Thoracic aorta (tissue), 2 donors: ENCODE measurements around the gene TGFB2. TPM values are rescaled to one million over a fixed set of nuclear protein-coding genes. Genes with fewer than 3 reads are reported as not detected.

Experiments used
- ATAC-seq: fragments of 150-250 bp; one replicate; pipeline ENCODE4 v1.8.0; 2017; ENCODE audit warnings: low read depth; ENCODE audit not compliant: insufficient number of reproducible peaks, low FRiP score
- DNase-seq: peaks from one replicate; pipeline ENCODE4 v3.0.0-alpha.2; 2020; ENCODE audit warnings: low spot score
- H3K27ac ChIP-seq, 2 donors: fragments of 200-600 bp; sonication (generic); 1 replicate in 1 of 2; 2 replicates in 1 of 2; pipeline ENCODE4 v1.5.1; 2016; ENCODE audit warnings: mild to moderate bottlenecking in 2 of 2, moderate library complexity in 2 of 2
- H3K27me3 ChIP-seq: fragments of 200-600 bp; sonication (generic); replicated peaks from 2 replicates; pipeline ENCODE4 v1.6.0; 2016; ENCODE audit warnings: mild to moderate bottlenecking; ENCODE audit not compliant: insufficient read depth
- H3K36me3 ChIP-seq: fragments of 200-600 bp; sonication (generic); one replicate; pipeline ENCODE4 v1.5.1; 2016
- H3K4me1 ChIP-seq, 2 donors: fragments of 200-600 bp; sonication (generic); 1 replicate in 1 of 2; 2 replicates in 1 of 2; pipeline versions ENCODE4 v1.5.1 to v1.6.0; 2016; ENCODE audit warnings: low read depth in 2 of 2, mild to moderate bottlenecking in 1 of 2; ENCODE audit not compliant: control insufficient read depth in 1 of 2
- H3K4me3 ChIP-seq: fragments of 200-600 bp; sonication (generic); 2 replicates; pipeline ENCODE4 v1.5.1; 2016; ENCODE audit warnings: mild to moderate bottlenecking
- H3K9me3 ChIP-seq: fragments of 200-600 bp; sonication (generic); 2 replicates; pipeline ENCODE4 v1.5.1; 2016
- total RNA-seq, 2 donors: library from RNA; depleted of rRNA; stranded (reverse); fragments of >200 nt; gene quantifications; one replicate each; pipeline versions ENCODE4 v1.1.0 to v1.2.3, GENCODE V29; 2016
- TF ChIP-seq, protein P1 (sequence below): fragments of 200-600 bp; sonication (generic); IDR thresholded peaks from one replicate; pipeline ENCODE4 v1.5.1; 2019; ENCODE audit warnings: antibody characterized with exemption

The TGFB2 gene
- total RNA-seq, 2 donors from 2014 or later, result 9.1 to 9.2 TPM

DNA sequence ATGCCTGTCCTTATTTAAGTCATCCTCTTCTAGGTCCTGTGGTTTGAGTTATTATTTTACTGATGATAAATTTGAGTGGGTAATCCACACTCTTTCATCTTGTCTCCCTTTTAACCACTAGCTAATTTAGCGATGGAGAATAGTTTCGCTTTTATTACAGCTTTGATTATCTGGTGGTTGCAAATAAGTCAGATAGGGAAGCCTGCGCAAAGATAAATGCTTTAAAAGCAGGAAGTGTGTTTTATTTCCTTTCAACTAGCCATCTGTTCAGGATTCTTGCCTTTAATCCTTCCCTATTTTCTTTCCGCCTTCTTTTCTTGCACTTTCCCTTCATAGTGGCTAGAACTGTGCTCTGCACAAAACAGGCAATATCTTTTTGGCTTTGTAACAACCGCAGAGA is 129.0 kb downstream of the TGFB2 start:
- H3K36me3 ChIP-seq, result no peaks in the 10 kb centered on the region
- no peak for ATAC-seq
- H3K27me3 ChIP-seq, result no peaks in the 10 kb centered on the region
- TF ChIP-seq, protein P1, sequence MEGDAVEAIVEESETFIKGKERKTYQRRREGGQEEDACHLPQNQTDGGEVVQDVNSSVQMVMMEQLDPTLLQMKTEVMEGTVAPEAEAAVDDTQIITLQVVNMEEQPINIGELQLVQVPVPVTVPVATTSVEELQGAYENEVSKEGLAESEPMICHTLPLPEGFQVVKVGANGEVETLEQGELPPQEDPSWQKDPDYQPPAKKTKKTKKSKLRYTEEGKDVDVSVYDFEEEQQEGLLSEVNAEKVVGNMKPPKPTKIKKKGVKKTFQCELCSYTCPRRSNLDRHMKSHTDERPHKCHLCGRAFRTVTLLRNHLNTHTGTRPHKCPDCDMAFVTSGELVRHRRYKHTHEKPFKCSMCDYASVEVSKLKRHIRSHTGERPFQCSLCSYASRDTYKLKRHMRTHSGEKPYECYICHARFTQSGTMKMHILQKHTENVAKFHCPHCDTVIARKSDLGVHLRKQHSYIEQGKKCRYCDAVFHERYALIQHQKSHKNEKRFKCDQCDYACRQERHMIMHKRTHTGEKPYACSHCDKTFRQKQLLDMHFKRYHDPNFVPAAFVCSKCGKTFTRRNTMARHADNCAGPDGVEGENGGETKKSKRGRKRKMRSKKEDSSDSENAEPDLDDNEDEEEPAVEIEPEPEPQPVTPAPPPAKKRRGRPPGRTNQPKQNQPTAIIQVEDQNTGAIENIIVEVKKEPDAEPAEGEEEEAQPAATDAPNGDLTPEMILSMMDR, result no peak
- DNase-seq, result no peak
- H3K9me3 ChIP-seq, result no peaks in the 10 kb centered on the region
- H3K4me1 ChIP-seq, result peaks cover 5 to 36% of the 10 kb centered on the region in 2 donors
- no peak overlapping the region for H3K4me3 ChIP-seq
- H3K27ac ChIP-seq, result peak overlapping the region in 1 of 2 donors; percentile 47

DNA sequence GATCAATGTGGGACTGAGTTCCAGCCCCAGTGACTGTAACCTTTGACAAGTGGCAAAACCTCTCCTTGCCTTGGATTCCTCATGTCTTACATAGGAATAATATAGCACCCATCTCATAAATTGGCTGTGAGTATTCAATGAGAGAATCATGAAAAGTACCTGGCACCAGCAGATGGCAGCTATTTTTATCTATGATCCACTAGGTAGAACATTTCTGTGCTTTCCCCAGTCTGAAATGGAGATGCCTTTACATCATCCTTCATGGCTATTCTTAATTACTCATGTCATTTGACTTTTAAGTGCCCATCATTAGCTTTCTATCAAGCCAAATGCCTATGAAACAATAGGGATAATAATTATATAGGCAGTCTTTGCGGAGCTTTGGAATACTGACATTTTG is 130.1 kb downstream of the TGFB2 start:
- Histone ChIP-seq H3K4me1 (peaks cover 15 to 48% of the 10 kb centered on the region in 2 donors), H3K4me3 (no peak overlapping the region), H3K27me3 (no peaks in the 10 kb centered on the region), H3K36me3 (no peaks in the 10 kb centered on the region), H3K9me3 (no peaks in the 10 kb centered on the region), H3K27ac (peak overlapping the region; percentile 9 to 47)
- DNase-seq, result no peak
- ATAC-seq, result no peak
- TF ChIP-seq, protein P1, result no peak

DNA sequence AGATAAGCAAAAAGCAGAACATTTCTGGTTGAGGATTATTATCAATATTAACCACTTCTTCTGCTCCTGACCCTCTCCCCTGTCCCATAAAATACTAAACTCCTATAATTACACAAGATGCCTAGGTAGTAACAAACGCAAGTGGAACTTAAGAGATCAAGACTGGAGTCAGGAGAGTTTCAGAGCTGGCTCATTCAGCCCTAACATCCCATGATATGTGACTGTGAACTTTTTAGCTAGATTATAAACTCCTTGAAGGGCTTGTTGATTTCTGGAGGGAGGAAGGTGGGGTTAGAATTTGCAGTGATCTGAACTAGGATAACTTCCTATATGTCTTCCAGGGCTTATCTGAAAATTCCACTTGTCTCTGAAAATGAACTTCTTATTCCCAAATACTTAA is 130.6 kb downstream of the TGFB2 start:
- Histone ChIP-seq H3K36me3 (no peaks in the 10 kb centered on the region), H3K27ac (peak overlapping the region; percentile 47 to 49), H3K9me3 (no peaks in the 10 kb centered on the region), H3K4me1 (peaks cover 19 to 52% of the 10 kb centered on the region in 2 donors), H3K27me3 (no peaks in the 10 kb centered on the region), H3K4me3 (no peak overlapping the region)
- TF ChIP-seq, protein P1, result no peak
- ATAC-seq, result no peak
- DNase-seq, result no peak

DNA sequence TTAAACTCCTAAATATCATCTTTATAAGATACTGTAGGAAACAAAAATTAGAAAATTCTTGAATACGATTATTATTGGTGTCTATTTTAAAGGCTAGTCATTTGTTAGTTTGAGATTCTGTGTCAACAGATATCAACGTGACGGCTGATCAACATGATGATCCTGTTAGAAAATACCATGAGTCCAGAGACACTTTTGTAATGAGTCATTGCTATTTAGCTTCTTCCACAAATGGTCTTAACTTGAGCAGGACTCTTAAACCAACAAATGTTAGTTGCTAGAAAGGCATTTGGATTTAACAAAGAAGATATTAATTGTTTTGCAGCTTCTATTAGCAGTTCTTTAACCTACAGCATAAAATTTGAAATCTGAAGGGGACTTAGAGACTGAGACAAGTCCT is 131.2 kb downstream of the TGFB2 start:
- H3K4me1 ChIP-seq, result peaks cover 26 to 59% of the 10 kb centered on the region in 2 donors
- H3K27ac ChIP-seq, result peak overlapping the region; percentile 10 to 47
- no peaks in the 10 kb centered on the region for H3K9me3 ChIP-seq
- ATAC-seq, result no peak
- H3K27me3 ChIP-seq, result no peaks in the 10 kb centered on the region
- no peak overlapping the region for H3K4me3 ChIP-seq
- no peak for DNase-seq
- no peaks in the 10 kb centered on the region for H3K36me3 ChIP-seq
- TF ChIP-seq, protein P1, result no peak

DNA sequence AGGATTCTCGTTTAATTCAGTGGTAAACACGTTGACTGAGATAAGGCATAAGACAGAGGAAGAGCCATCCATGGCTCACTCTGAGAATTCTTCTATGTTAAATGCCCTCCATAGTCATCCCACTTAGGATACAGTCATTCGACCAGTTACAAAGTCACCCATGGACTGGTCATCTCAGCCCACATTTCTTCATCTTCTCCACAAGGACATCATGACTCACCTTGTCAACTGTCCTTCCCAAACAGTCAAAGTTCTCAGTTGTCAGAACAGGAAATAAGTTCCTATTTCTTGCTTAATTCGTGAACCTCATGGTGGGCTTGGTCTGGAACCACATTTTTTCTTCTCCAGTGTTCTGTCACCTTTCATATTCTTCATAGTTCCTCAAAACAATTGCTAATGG is 133.2 kb downstream of the TGFB2 start:
- DNase-seq, result no peak
- no peak for ATAC-seq
- Histone ChIP-seq H3K36me3 (no peaks in the 10 kb centered on the region), H3K27ac (peak overlapping the region in 1 of 2 donors; percentile 29), H3K4me1 (peaks cover 42 to 74% of the 10 kb centered on the region in 2 donors), H3K4me3 (no peak overlapping the region), H3K9me3 (no peaks in the 10 kb centered on the region), H3K27me3 (no peaks in the 10 kb centered on the region)
- TF ChIP-seq, protein P1, result no peak
